H1 (cell line): ENCODE results near the gene TMPRSS13. TPM values are rescaled to one million over a fixed set of nuclear protein-coding genes. Genes with fewer than 3 reads are reported as not detected.

Experiments used
- CTCF ChIA-PET: fragments of 300-600 bp; sonication (Branson Sonifier 250); formaldehyde crosslinking; loops from one replicate; lab custom pipeline; 2021; ENCODE audit not compliant: partially characterized antibody; lab: Charles Lee
- POLR2A ChIA-PET: fragments of 300-600 bp; sonication (Branson Sonifier 250); formaldehyde crosslinking; loops from one replicate; lab custom pipeline; 2021; ENCODE audit warnings: inconsistent platforms; ENCODE audit not compliant: partially characterized antibody; lab: Charles Lee
- DNase-seq, 2 experiments: peaks; one replicate each; pipeline versions ENCODE4 v3.0.0 to v3.0.0-alpha.2; 2010 to 2022; ENCODE audit warnings: low spot score in 2 of 2, low read depth in 1 of 2, mixed read lengths in 1 of 2
- FAIRE-seq: peaks from 2 replicates; lab custom pipeline; 2011; peaks lifted over from hg19 to GRCh38; lab: Jason Lieb, UNC
- H2AFZ ChIP-seq: 2 replicates; pipeline ENCODE4 v1.8.1; 2012; ENCODE audit warnings: low read length, inconsistent platforms
- H2AK5ac ChIP-seq: 2 replicates; pipeline ENCODE4 v1.6.1; 2013; ENCODE audit warnings: low read depth, low read length
- H2BK120ac ChIP-seq: replicated peaks from 2 replicates; pipeline ENCODE3; 2013; ENCODE audit warnings: low read depth, low read length, inconsistent platforms
- H2BK12ac ChIP-seq: 2 replicates; pipeline ENCODE4 v1.6.1; 2013; ENCODE audit warnings: low read depth, low read length
- H2BK15ac ChIP-seq: 2 replicates; pipeline ENCODE4 v1.6.1; 2013; ENCODE audit warnings: low read length
- H2BK20ac ChIP-seq: 2 replicates; pipeline ENCODE4 v1.6.1; 2013; ENCODE audit warnings: low read length
- H2BK5ac ChIP-seq: 2 replicates; pipeline ENCODE4 v1.6.1; 2013; ENCODE audit warnings: low read depth, low read length
- H3K14ac ChIP-seq: 2 replicates; pipeline ENCODE4 v1.6.1; 2013; ENCODE audit warnings: inconsistent platforms; ENCODE audit not compliant: insufficient read length
- H3K18ac ChIP-seq: 2 replicates; pipeline ENCODE4 v1.6.1; 2013; ENCODE audit warnings: low read length; ENCODE audit errors: extremely low read depth
- H3K23ac ChIP-seq: 2 replicates; pipeline ENCODE4 v1.6.1; 2013; ENCODE audit warnings: inconsistent platforms; ENCODE audit not compliant: insufficient read length
- H3K23me2 ChIP-seq: 2 replicates; pipeline ENCODE4 v1.6.1; 2013; ENCODE audit warnings: low read depth, low read length
- H3K27ac ChIP-seq: 2 replicates; pipeline ENCODE4 v1.6.1; 2011; ENCODE audit warnings: low read depth, low read length, inconsistent platforms
- H3K27me3 ChIP-seq, 4 experiments: replicated peaks in 1 of 4; 1 replicate in 1 of 4; 2 replicates in 3 of 4; pipeline versions ENCODE4 v1.6.1 to v1.8.1; 2011 to 2013; ENCODE audit warnings: low read length in 3 of 4, mild to moderate bottlenecking in 3 of 4, inconsistent platforms in 2 of 4, mixed read lengths in 2 of 4, moderate library complexity in 1 of 4; ENCODE audit not compliant: control insufficient read depth in 3 of 4, insufficient read depth in 3 of 4; ENCODE audit errors: extremely low read depth in 1 of 4
- H3K36me3 ChIP-seq, 4 experiments: 2 replicates each; pipeline versions ENCODE4 v1.6.1 to v1.8.1; 2011 to 2013; ENCODE audit warnings: mild to moderate bottlenecking in 4 of 4, low read length in 3 of 4, moderate library complexity in 2 of 4, control low read depth in 1 of 4, inconsistent platforms in 1 of 4; ENCODE audit not compliant: insufficient read depth in 4 of 4, control insufficient read depth in 2 of 4
- H3K4ac ChIP-seq: replicated peaks from 2 replicates; pipeline ENCODE3; 2013; ENCODE audit warnings: low read length, low read depth, mixed read lengths, inconsistent platforms; ENCODE audit not compliant: insufficient read length
- H3K4me1 ChIP-seq, 4 experiments: replicated peaks in 1 of 4; 1 replicate in 1 of 4; 2 replicates in 3 of 4; pipeline versions ENCODE4 v1.6.1 to v1.8.1; 2011 to 2013; ENCODE audit warnings: low read length in 3 of 4, inconsistent platforms in 2 of 4, mixed read lengths in 1 of 4; ENCODE audit not compliant: insufficient read depth in 4 of 4, control insufficient read depth in 3 of 4
- H3K4me2 ChIP-seq, 2 experiments: 2 replicates each; pipeline versions ENCODE4 v1.6.1 to v1.8.1; 2011 to 2013; ENCODE audit warnings: low read depth in 2 of 2, low read length in 2 of 2, control low read depth in 1 of 2, inconsistent platforms in 1 of 2, mild to moderate bottlenecking in 1 of 2; ENCODE audit not compliant: insufficient read depth in 1 of 2
- H3K4me3 ChIP-seq, 4 experiments: fragments of 200-600, 300-600 bp in 1 of 4; sonication (generic), shearing (Covaris generic), sonication (Bioruptor Twin) in 1 of 4; 2 replicates each; pipeline versions ENCODE4 v1.5.1 to v1.8.1; 2011 to 2016; ENCODE audit warnings: low read length in 4 of 4, low read depth in 3 of 4, control low read depth in 2 of 4, inconsistent platforms in 2 of 4, mild to moderate bottlenecking in 2 of 4, mixed read lengths in 1 of 4, moderate library complexity in 1 of 4; ENCODE audit not compliant: insufficient read depth in 2 of 4; ENCODE audit errors: extremely low read depth in 1 of 4
- H3K56ac ChIP-seq: replicated peaks from 2 replicates; pipeline ENCODE3; 2013; ENCODE audit warnings: low read depth, mild to moderate bottlenecking, mixed read lengths, low read length, inconsistent platforms; ENCODE audit not compliant: insufficient read length
- H3K79me1 ChIP-seq: 2 replicates; pipeline ENCODE4 v1.6.1; 2013; ENCODE audit warnings: low read depth, low read length, control low read depth
- H3K79me2 ChIP-seq, 2 experiments: 2 replicates each; pipeline versions ENCODE4 v1.6.1 to v1.8.1; 2012 to 2013; ENCODE audit warnings: low read length in 2 of 2, mild to moderate bottlenecking in 2 of 2, inconsistent platforms in 1 of 2; ENCODE audit not compliant: insufficient read depth in 2 of 2, control insufficient read depth in 1 of 2
- H3K9ac ChIP-seq, 4 experiments: replicated peaks in 1 of 4; 1 replicate in 1 of 4; 2 replicates in 3 of 4; pipeline versions ENCODE4 v1.6.1 to v1.8.1; 2011 to 2013; ENCODE audit warnings: low read depth in 3 of 4, low read length in 3 of 4, control low read depth in 2 of 4, mild to moderate bottlenecking in 2 of 4, moderate library complexity in 2 of 4, inconsistent platforms in 1 of 4; ENCODE audit errors: extremely low read depth in 1 of 4
- H3K9me3 ChIP-seq, 2 experiments: 2 replicates each; pipeline versions ENCODE4 v1.6.1 to v1.8.1; 2012 to 2013; ENCODE audit warnings: mild to moderate bottlenecking in 2 of 2, moderate library complexity in 2 of 2, control low read depth in 1 of 2, inconsistent platforms in 1 of 2, low read depth in 1 of 2, low read length in 1 of 2, mixed read lengths in 1 of 2; ENCODE audit not compliant: insufficient read depth in 2 of 2
- H4K20me1 ChIP-seq, 2 experiments: replicated peaks in 1 of 2; 2 replicates each; pipeline versions ENCODE3 to v1.8.1; 2011 to 2013; ENCODE audit warnings: inconsistent platforms in 2 of 2, low read length in 2 of 2, mild to moderate bottlenecking in 1 of 2; ENCODE audit not compliant: insufficient read depth in 2 of 2, control insufficient read depth in 1 of 2
- H4K5ac ChIP-seq: 2 replicates; pipeline ENCODE4 v1.6.1; 2013; ENCODE audit warnings: low read length, low read depth, mixed read lengths, inconsistent platforms; ENCODE audit not compliant: insufficient read length
- H4K8ac ChIP-seq: 2 replicates; pipeline ENCODE4 v1.8.0; 2013; ENCODE audit warnings: mild to moderate bottlenecking, moderate library complexity, low read length, inconsistent platforms; ENCODE audit not compliant: insufficient read depth; ENCODE audit errors: extremely low read depth
- H4K91ac ChIP-seq: replicated peaks from 2 replicates; pipeline ENCODE3; 2013; ENCODE audit warnings: low read length, mixed read lengths, inconsistent platforms; ENCODE audit not compliant: insufficient read length
- NANOG ChIP-seq: IDR thresholded peaks from 2 replicates; pipeline ENCODE4 v1.6.1; 2011; ENCODE audit warnings: low read length, low read depth, mild to moderate bottlenecking, inconsistent platforms; ENCODE audit not compliant: insufficient read depth, poor library complexity, severe bottlenecking
- RBBP5 ChIP-seq: IDR thresholded peaks from 2 replicates; pipeline ENCODE4 v1.7.1; 2012; ENCODE audit warnings: low read depth, mild to moderate bottlenecking, inconsistent platforms, low read length, moderate library complexity, borderline replicate concordance
- RXRA ChIP-seq: IDR thresholded peaks from 2 replicates; pipeline ENCODE4 v1.6.1; 2011; ENCODE audit warnings: low read depth, mild to moderate bottlenecking, low read length, moderate library complexity; ENCODE audit not compliant: insufficient read depth
- WGBS, 2 experiments: shearing (Covaris generic) in 1 of 2; methylation state at CpG; one replicate each; pipeline versions ENCODE4 v1.1.6 to v1.1.7; 2013 to 2015; ENCODE audit warnings: low lambda C conversion rate in 2 of 2, mixed read lengths in 2 of 2, inconsistent platforms in 1 of 2, low coverage in 1 of 2, missing lambda C conversion rate in 1 of 2; ENCODE audit not compliant: insufficient replicate concordance in 2 of 2, insufficient coverage in 1 of 2, insufficient read length in 1 of 2; ENCODE audit errors: extremely low coverage in 1 of 2, missing lambda C conversion rate in 1 of 2; 5-methylcytosine and 5-hydroxymethylcytosine counted together
- long read RNA-seq, 2 experiments: library from RNA in 1 of 2; library from capped mRNA in 1 of 2; stranded (forward); transcript quantifications; one replicate each; pipeline ENCODE4 v2.0.0, GENCODE V29; 2021; ENCODE audit warnings: inconsistent platforms in 1 of 2
- polyA minus RNA-seq, 3 experiments: library from RNA; depleted of rRNA, polyadenylated mRNA; stranded (reverse); fragments of >200 nt; gene quantifications; 1 replicate in 2 of 3; 2 replicates in 1 of 3; pipeline ENCODE4 v1.2.3, GENCODE V29; 2011
- polyA plus RNA-seq, 7 experiments: library from polyadenylated mRNA; depleted of rRNA in 3 of 7; stranded (reverse) in 5 of 7; unstranded in 2 of 7; fragments of >200 nt in 5 of 7; fragments of 200-250 nt in 2 of 7; gene quantifications; 1 replicate in 5 of 7; 2 replicates in 1 of 7; 4 replicates in 1 of 7; pipeline versions ENCODE4 v1.2.1 to v1.2.3, GENCODE V29; 2011 to 2013; ENCODE audit warnings: missing spikeins in 2 of 7, mixed read lengths in 2 of 7
- total RNA-seq: library from RNA; stranded (reverse); fragmentation: NEBNext Ultra II Directional; extraction: Animal tissue kit (Norgen Biotek cat#: 25700); gene quantifications from 2 replicates; pipeline ENCODE4 v1.2.1, GENCODE V29; 2021
- TF ChIP-seq, protein P1 (sequence below): IDR thresholded peaks from 2 replicates; pipeline ENCODE4 v1.6.1; 2012; ENCODE audit warnings: low read length, inconsistent platforms
- TF ChIP-seq, protein P2 (sequence below): IDR thresholded peaks from 2 replicates; pipeline ENCODE4 v1.6.1; 2012; ENCODE audit warnings: inconsistent platforms

Gene TMPRSS13
- total RNA-seq = 0.29 and 0.61 TPM in 2 replicates
- 0.79 and 1.0 TPM in 2 replicates for polyA plus RNA-seq (2011; rRNA removed)
- 0.88 TPM for polyA plus RNA-seq (2011; cell fraction: cytosol; rRNA removed)
- polyA plus RNA-seq (2011; cell fraction: nucleus; rRNA removed) = 1.5 TPM
- 0.26 to 0.66 TPM (median 0.36 TPM) in 4 replicates for polyA plus RNA-seq (2012, experiment 1 of 2)
- 0.52 TPM for polyA plus RNA-seq (2012, experiment 2 of 2)
- 0.32 TPM for polyA plus RNA-seq (2013, experiment 1 of 2)
- polyA plus RNA-seq (2013, experiment 2 of 2) = 0.40 TPM
- polyA minus RNA-seq (2011; rRNA and poly(A)+ RNA removed) = 0.54 and 0.98 TPM in 2 replicates
- polyA minus RNA-seq (2011; cell fraction: cytosol; rRNA and poly(A)+ RNA removed) = 0.73 TPM
- 1.3 TPM for polyA minus RNA-seq (2011; cell fraction: nucleus; rRNA and poly(A)+ RNA removed)
- long read RNA-seq, experiment 1, partial matches to known transcripts = 1 of 1 reads
- long read RNA-seq, experiment 1, other reads (novel, unspliced or antisense) = 0 of 1 reads
- long read RNA-seq, experiment 2 = 0 reads

DNA sequence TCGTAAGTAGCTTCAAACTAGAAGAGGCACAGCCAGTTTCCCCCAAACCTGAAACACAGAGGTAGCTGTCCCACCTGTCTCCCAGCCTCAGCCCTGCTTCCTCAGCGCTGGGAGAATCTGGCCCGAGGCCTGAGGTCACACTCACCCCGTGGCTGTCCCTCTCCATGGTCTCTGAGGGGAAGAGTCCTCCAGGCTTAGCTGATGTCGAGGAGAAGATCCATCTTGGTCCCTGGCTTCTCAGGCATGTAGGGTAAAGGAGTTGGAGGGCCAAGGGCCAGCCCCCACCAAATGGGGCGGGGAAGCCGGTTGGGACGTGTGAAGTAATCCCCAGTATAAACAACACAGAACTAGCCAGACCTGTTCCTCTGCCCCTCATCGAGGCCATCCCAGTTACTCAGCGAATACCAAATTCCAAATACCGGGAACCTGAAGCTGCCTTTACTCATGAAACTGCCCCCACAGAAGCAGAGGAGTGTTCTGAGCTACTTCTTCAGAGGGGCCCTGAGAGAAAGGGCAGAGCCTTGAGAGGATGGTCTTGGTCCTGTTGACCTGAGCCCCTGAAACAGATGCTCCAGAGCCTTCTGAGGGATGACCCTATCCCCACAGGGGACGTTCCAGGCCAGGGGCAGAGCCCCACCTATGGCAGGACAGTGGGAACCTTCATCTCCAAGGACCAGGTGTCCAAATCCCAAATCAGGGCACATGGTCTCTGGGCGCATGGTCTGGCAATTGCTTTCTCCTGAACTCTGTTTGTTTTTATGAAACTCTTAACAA, at the start of gene TMPRSS13:
TSS of gene TMPRSS13 (minus strand) at position 261 of the 774 bp plus-strand sequence. CDS start at position 166, 95 bp downstream.
- Histone ChIP-seq H2AFZ (peak within 1 kb of the TSS; percentile 76; the same call in 1 of the 2 replicates), H3K27me3 (no peaks in the 10 kb centered on the region; a peak in 1 of 7 replicates), H3K18ac (peak within 1 kb of the TSS; percentile 38; the same call in 1 of the 2 replicates), H3K14ac (no peak within 1 kb of the TSS), H3K9me3 (no peaks in the 10 kb centered on the region), H3K23ac (no peak within 1 kb of the TSS), H2BK15ac (no peak within 1 kb of the TSS), H4K91ac (no peak within 1 kb of the TSS), H3K36me3 (no peaks in the 10 kb centered on the region), H3K23me2 (no peaks in the 10 kb centered on the region), H3K4me2 (peak within 1 kb of the TSS; percentile 14 to 44; a peak in 3 of 4 replicates), H2AK5ac (peak within 1 kb of the TSS; percentile 10; the same call in 1 of the 2 replicates), H3K9ac (no peak within 1 kb of the TSS; a peak in 1 of 7 replicates), H3K4ac (no peak within 1 kb of the TSS), H2BK120ac (peak within 1 kb of the TSS; percentile 39), H3K4me3 (no peak within 1 kb of the TSS), H2BK5ac (no peak within 1 kb of the TSS), H3K4me1 (peaks cover 0 to 10% (median 5%) of the 10 kb centered on the region in 4 experiments; a peak in 6 of 7 replicates), H3K79me2 (no peaks in the 10 kb centered on the region), H3K56ac (no peak within 1 kb of the TSS), H4K8ac (no peak within 1 kb of the TSS), H3K27ac (peak within 1 kb of the TSS; percentile 48; the same call in 1 of the 2 replicates), H2BK12ac (peak within 1 kb of the TSS; percentile 77; the same call in 1 of the 2 replicates), H3K79me1 (no peaks in the 10 kb centered on the region), H2BK20ac (peak within 1 kb of the TSS; percentile 86), H4K20me1 (no peaks in the 10 kb centered on the region), H4K5ac (no peak within 1 kb of the TSS)
- 64% methylated on average over 13 of the region's 13 CpGs; no CpG with 5 or more reads in 1 of the 2 experiments for WGBS, 2 experiments
- DNase-seq (no peak), FAIRE-seq (no peak)
- ChIA-PET CTCF (interaction anchor here (0.6 to 11.7 kb wide), 11 partner anchors 10 to 1867 kb away, joined by 3 to 173 read pairs (median 4); no protein-coding TSS in a partner anchor), POLR2A (interaction anchor here (0.6 to 1.0 kb wide), 2 partner anchors 17 kb away, joined by 3 read pairs; no protein-coding TSS in a partner anchor)
- TF ChIP-seq, protein P1, sequence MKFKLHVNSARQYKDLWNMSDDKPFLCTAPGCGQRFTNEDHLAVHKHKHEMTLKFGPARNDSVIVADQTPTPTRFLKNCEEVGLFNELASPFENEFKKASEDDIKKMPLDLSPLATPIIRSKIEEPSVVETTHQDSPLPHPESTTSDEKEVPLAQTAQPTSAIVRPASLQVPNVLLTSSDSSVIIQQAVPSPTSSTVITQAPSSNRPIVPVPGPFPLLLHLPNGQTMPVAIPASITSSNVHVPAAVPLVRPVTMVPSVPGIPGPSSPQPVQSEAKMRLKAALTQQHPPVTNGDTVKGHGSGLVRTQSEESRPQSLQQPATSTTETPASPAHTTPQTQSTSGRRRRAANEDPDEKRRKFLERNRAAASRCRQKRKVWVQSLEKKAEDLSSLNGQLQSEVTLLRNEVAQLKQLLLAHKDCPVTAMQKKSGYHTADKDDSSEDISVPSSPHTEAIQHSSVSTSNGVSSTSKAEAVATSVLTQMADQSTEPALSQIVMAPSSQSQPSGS = peak; percentile 65; the same call in 1 of the 2 replicates
- TF ChIP-seq, protein P2, sequence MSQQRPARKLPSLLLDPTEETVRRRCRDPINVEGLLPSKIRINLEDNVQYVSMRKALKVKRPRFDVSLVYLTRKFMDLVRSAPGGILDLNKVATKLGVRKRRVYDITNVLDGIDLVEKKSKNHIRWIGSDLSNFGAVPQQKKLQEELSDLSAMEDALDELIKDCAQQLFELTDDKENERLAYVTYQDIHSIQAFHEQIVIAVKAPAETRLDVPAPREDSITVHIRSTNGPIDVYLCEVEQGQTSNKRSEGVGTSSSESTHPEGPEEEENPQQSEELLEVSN = peak; percentile 40; the same call in 1 of the 2 replicates
- TF ChIP-seq NANOG (no peak), RBBP5 (peak; percentile 96; the same call in 1 of the 2 replicates), RXRA (no peak)
